SK-N-SH (cell line): ENCODE measurements around the gene MRPL12. TPM values are rescaled to one million over a fixed set of nuclear protein-coding genes. Genes with fewer than 3 reads are reported as not detected.

Experiments used
- CTCF ChIA-PET: fragments of 300-600, 350-600 bp; formaldehyde crosslinking; extraction: SDS; loops from one replicate; lab custom pipeline; 2021; lab: Yijun Ruan, JAX
- POLR2A ChIA-PET: fragments of 350-600 bp; sonication (Branson Sonifier 250); formaldehyde crosslinking; extraction: SDS; loops from one replicate; lab custom pipeline; 2020; ENCODE audit warnings: antibody characterized with exemption, inconsistent platforms; lab: Yijun Ruan, JAX
- DNase-seq: peaks from one replicate; pipeline ENCODE4 v3.0.0; 2012
- H2AFZ ChIP-seq: fragments of 200-600 bp; sonication (generic); 2 replicates; pipeline ENCODE4 v1.8.1; 2016; ENCODE audit warnings: antibody characterized with exemption, mild to moderate bottlenecking, low read depth
- H3F3A ChIP-seq: fragments of 200-600 bp; sonication (generic); replicated peaks from 2 replicates; pipeline ENCODE3; 2016; ENCODE audit warnings: antibody characterized with exemption, mild to moderate bottlenecking; ENCODE audit not compliant: insufficient read depth
- H3K27ac ChIP-seq, 2 experiments: fragments of 200-500 bp in 1 of 2; fragments of 200-600 bp in 1 of 2; sonication (Bioruptor generic) in 1 of 2; sonication (generic), shearing (Covaris generic) in 1 of 2; 2 replicates each; pipeline versions ENCODE4 v1.5.1 to v1.6.1; 2014 to 2016; ENCODE audit warnings: low read depth in 2 of 2, inconsistent platforms in 1 of 2, low read length in 1 of 2, mild to moderate bottlenecking in 1 of 2, mixed read lengths in 1 of 2
- H3K27me3 ChIP-seq: fragments of 200-600 bp; sonication (generic), shearing (Covaris generic); 2 replicates; pipeline ENCODE4 v1.6.1; 2016; ENCODE audit warnings: mixed run types; ENCODE audit not compliant: insufficient read depth
- H3K36me3 ChIP-seq, 2 experiments: fragments of 200-500 bp in 1 of 2; fragments of 200-600 bp in 1 of 2; sonication (Bioruptor generic) in 1 of 2; sonication (generic) in 1 of 2; replicated peaks in 1 of 2; 2 replicates each; pipeline versions ENCODE3 to v1.5.1; 2014 to 2016; ENCODE audit warnings: low read length in 1 of 2, mild to moderate bottlenecking in 1 of 2; ENCODE audit not compliant: insufficient read depth in 2 of 2, control insufficient read depth in 1 of 2
- H3K4me1 ChIP-seq, 2 experiments: fragments of 200-500 bp in 1 of 2; fragments of 200-600 bp in 1 of 2; sonication (Bioruptor generic) in 1 of 2; sonication (generic), shearing (Covaris generic) in 1 of 2; 2 replicates each; pipeline versions ENCODE4 v1.5.1 to v1.6.1; 2014 to 2016; ENCODE audit warnings: low read depth in 1 of 2, low read length in 1 of 2, mixed run types in 1 of 2; ENCODE audit not compliant: insufficient read depth in 2 of 2, control insufficient read depth in 1 of 2
- H3K4me2 ChIP-seq: fragments of 200-600 bp; sonication (generic), shearing (Covaris generic); 2 replicates; pipeline ENCODE4 v1.6.1; 2017; ENCODE audit warnings: mixed run types
- H3K4me3 ChIP-seq, 2 experiments: fragments of 200-500 bp in 1 of 2; fragments of 200-600 bp in 1 of 2; sonication (Bioruptor generic) in 1 of 2; sonication (generic), shearing (Covaris generic) in 1 of 2; 2 replicates each; pipeline versions ENCODE4 v1.5.1 to v1.8.1; 2014 to 2016; ENCODE audit warnings: low read depth in 2 of 2, inconsistent platforms in 1 of 2, low read length in 1 of 2, mild to moderate bottlenecking in 1 of 2, mixed read lengths in 1 of 2, moderate library complexity in 1 of 2
- H3K79me2 ChIP-seq: fragments of 200-600 bp; sonication (generic); 2 replicates; pipeline ENCODE4 v1.8.1; 2017; ENCODE audit warnings: mild to moderate bottlenecking; ENCODE audit not compliant: insufficient read depth
- H3K9ac ChIP-seq: fragments of 200-600 bp; sonication (generic); 2 replicates; pipeline ENCODE4 v1.6.1; 2017; ENCODE audit warnings: mixed run types
- H3K9me2 ChIP-seq: fragments of 200-600 bp; sonication (generic); 2 replicates; pipeline ENCODE4 v1.6.1; 2017; ENCODE audit warnings: mixed run types
- H3K9me3 ChIP-seq: fragments of 200-600 bp; sonication (generic); 2 replicates; pipeline ENCODE4 v1.6.1; 2017; ENCODE audit warnings: mixed run types, mild to moderate bottlenecking, moderate library complexity
- H4K20me1 ChIP-seq: fragments of 200-600 bp; sonication (generic); 2 replicates; pipeline ENCODE4 v1.6.1; 2017; ENCODE audit warnings: mild to moderate bottlenecking, mixed run types; ENCODE audit not compliant: insufficient read depth
- CHD2 ChIP-seq: fragments of 150-350 bp; IDR thresholded peaks from 2 replicates; pipeline ENCODE4 v1.6.1; 2018; ENCODE audit warnings: low read length; ENCODE audit not compliant: partially characterized antibody
- CTCF ChIP-seq: fragments of 200-600 bp; sonication (generic); IDR thresholded peaks from 2 replicates; pipeline ENCODE4 v1.6.1; 2017; ENCODE audit warnings: antibody characterized with exemption, mild to moderate bottlenecking, moderate library complexity
- EZH2phosphoT487 ChIP-seq: fragments of 200-600 bp; sonication (generic); IDR thresholded peaks from 2 replicates; pipeline ENCODE4 v1.6.1; 2017; ENCODE audit warnings: low read depth, mixed run types, mild to moderate bottlenecking, antibody characterized with exemption, moderate library complexity, borderline replicate concordance
- FOSL2 ChIP-seq: IDR thresholded peaks from 2 replicates; pipeline ENCODE4 v1.4.0; 2012; ENCODE audit warnings: low read depth, mild to moderate bottlenecking, moderate library complexity, borderline replicate concordance
- FOXM1 ChIP-seq: IDR thresholded peaks from 2 replicates; pipeline ENCODE4 v1.4.0; 2012; ENCODE audit warnings: low read depth, mild to moderate bottlenecking
- GABPA ChIP-seq: IDR thresholded peaks from 2 replicates; pipeline ENCODE4 v1.4.0; 2012; ENCODE audit warnings: low read depth, mild to moderate bottlenecking
- MAX ChIP-seq: IDR thresholded peaks from 2 replicates; pipeline ENCODE4 v1.4.0; 2012; ENCODE audit warnings: low read depth
- MXI1 ChIP-seq: IDR thresholded peaks from 2 replicates; pipeline ENCODE4 v1.6.1; 2012; ENCODE audit warnings: mild to moderate bottlenecking, low read depth, low read length, improper control_type of control experiment
- NRF1 ChIP-seq: IDR thresholded peaks from 2 replicates; pipeline ENCODE4 v1.6.1; 2012; ENCODE audit warnings: low read depth, mild to moderate bottlenecking, low read length
- PBX3 ChIP-seq: IDR thresholded peaks from 2 replicates; pipeline ENCODE4; 2012
- RAD21 ChIP-seq: IDR thresholded peaks from 2 replicates; pipeline ENCODE4 v1.6.1; 2012; ENCODE audit warnings: mild to moderate bottlenecking, low read length
- RCOR1 ChIP-seq: fragments of 150-350 bp; IDR thresholded peaks from 2 replicates; pipeline ENCODE4 v1.6.1; 2017; ENCODE audit warnings: antibody characterized with exemption, low read length
- RXRA ChIP-seq: IDR thresholded peaks from 2 replicates; pipeline ENCODE4 v1.4.0; 2012; ENCODE audit warnings: low read depth, mild to moderate bottlenecking, borderline replicate concordance
- SIN3A ChIP-seq: IDR thresholded peaks from 2 replicates; pipeline ENCODE4 v1.6.1; 2012; ENCODE audit warnings: low read depth, mild to moderate bottlenecking, low read length, moderate library complexity, borderline replicate concordance
- TCF12 ChIP-seq: IDR thresholded peaks from 2 replicates; pipeline ENCODE4 v1.4.0; 2012
- USF1 ChIP-seq: IDR thresholded peaks from 2 replicates; pipeline ENCODE4 v1.4.0; 2012; ENCODE audit warnings: low read depth, borderline replicate concordance
- YY1 ChIP-seq: IDR thresholded peaks from 2 replicates; pipeline ENCODE4 v1.4.0; 2012; ENCODE audit warnings: low read depth, mild to moderate bottlenecking
- ZBTB33 ChIP-seq: IDR thresholded peaks from 2 replicates; pipeline ENCODE4 v1.4.0; 2012; ENCODE audit warnings: low read depth, borderline replicate concordance
- WGBS: methylation state at CpG from one replicate; pipeline ENCODE4 v1.1.6; 2017; ENCODE audit warnings: low lambda C conversion rate; 5-methylcytosine and 5-hydroxymethylcytosine counted together
- polyA plus RNA-seq, 3 experiments: library from polyadenylated mRNA; depleted of rRNA; stranded (reverse); fragments of >200 nt; gene quantifications; 2 replicates each; pipeline ENCODE4 v1.2.3, GENCODE V29; 2012

MRPL12 gene
- polyA plus RNA-seq, 1 of the 3 experiments (the other 2 are of a cell fraction) = 322 TPM

GRCh38 chr17:81693509-81694210 lies 9.5 kb upstream of the MRPL12 start:
- H4K20me1 ChIP-seq = peaks cover 60% of the 10 kb centered on the region
- TF ChIP-seq CTCF (0 out of 2 replicates have a peak, but pooled peaks have one; percentile 14), YY1 (no peak)
- ChIA-PET POLR2A (interaction anchor here (1.2 to 3.2 kb wide), 2 partner anchors 9 to 10 kb away, joined by 7 to 14 read pairs; partner anchors contain the start of genes ARL16, HGS and MRPL12), CTCF (interaction anchor here (1.2 to 1.8 kb wide), 4 partner anchors 8 to 18 kb away, joined by 3 to 5 read pairs (median 4); partner anchors contain the start of genes ARL16 and HGS)
- no peaks in the 10 kb centered on the region for H3K27me3 ChIP-seq
- no peak overlapping the region for H3K27ac ChIP-seq
- peaks cover 27% of the 10 kb centered on the region for H3F3A ChIP-seq
- H3K4me2 ChIP-seq = no peak overlapping the region
- no peak overlapping the region for H3K4me3 ChIP-seq
- H3K9ac ChIP-seq = no peak overlapping the region
- no peaks in the 10 kb centered on the region for H3K9me3 ChIP-seq
- 93% methylated on average over 29 of the region's 35 CpGs for WGBS
- peaks cover 44 to 95% of the 10 kb centered on the region in 2 experiments for H3K36me3 ChIP-seq
- no peak for DNase-seq
- no peaks in the 10 kb centered on the region for H3K9me2 ChIP-seq
- H2AFZ ChIP-seq = no peak overlapping the region
- no peaks in the 10 kb centered on the region for H3K4me1 ChIP-seq
- H3K79me2 ChIP-seq = peaks cover 94% of the 10 kb centered on the region

GRCh38 chr17:81694810-81695209 lies 8.4 kb upstream of the MRPL12 start:
- no peaks in the 10 kb centered on the region for H3K9me2 ChIP-seq
- no peak overlapping the region for H3K4me2 ChIP-seq
- peaks cover 94% of the 10 kb centered on the region for H3K79me2 ChIP-seq
- CTCF ChIA-PET = interaction anchor here (1.4 to 1.8 kb wide), 4 partner anchors 10 to 23 kb away, joined by 3 to 9 read pairs (median 4); no protein-coding TSS in a partner anchor
- no peak overlapping the region for H3K4me3 ChIP-seq
- no peaks in the 10 kb centered on the region for H3K27me3 ChIP-seq
- peaks cover 47 to 88% of the 10 kb centered on the region in 2 experiments for H3K36me3 ChIP-seq
- no peaks in the 10 kb centered on the region for H3K9me3 ChIP-seq
- H3K4me1 ChIP-seq = no peaks in the 10 kb centered on the region
- peaks cover 31% of the 10 kb centered on the region for H3F3A ChIP-seq
- WGBS = 98% methylated on average over 19 of the region's 19 CpGs
- H3K9ac ChIP-seq = no peak overlapping the region
- no peak overlapping the region for H2AFZ ChIP-seq
- no peak for DNase-seq
- peaks cover 56% of the 10 kb centered on the region for H4K20me1 ChIP-seq
- no peak overlapping the region for H3K27ac ChIP-seq
- POLR2A ChIA-PET = interaction anchor here (1.3 to 3.2 kb wide), 2 partner anchors 11 kb away, joined by 5 to 14 read pairs; partner anchors contain the start of genes ARL16 and HGS
- no peak for TF ChIP-seq RCOR1
- no peak for TF ChIP-seq MXI1
- no peak for TF ChIP-seq YY1
- TF ChIP-seq RXRA = no peak
- TF ChIP-seq ZBTB33 = no peak
- TF ChIP-seq FOXM1 = no peak
- no peak for TF ChIP-seq EZH2phosphoT487
- TF ChIP-seq USF1 = no peak
- TF ChIP-seq CHD2 = no peak
- no peak for TF ChIP-seq TCF12
- TF ChIP-seq GABPA = no peak
- no peak for TF ChIP-seq MAX
- TF ChIP-seq SIN3A = no peak
- no peak for TF ChIP-seq PBX3
- no peak for TF ChIP-seq NRF1
- TF ChIP-seq FOSL2 = no peak
- no peak for TF ChIP-seq RAD21
